Measurements from ENCODE around the gene ZBTB7B. TPM values are rescaled to one million over a fixed set of nuclear protein-coding genes. Genes with fewer than 3 reads are reported as not detected.
A peak's percentile ranks its signal among the peaks of the same experiment; 100 is the strongest.

The ZBTB7B gene
- total and polyA plus RNA-seq, 9 of the 15 experiments (the other 6 are each of a cell fraction or from before 2014, with no cell fraction given), result 0.04 to 46.5 (median 15.2) TPM

DNA sequence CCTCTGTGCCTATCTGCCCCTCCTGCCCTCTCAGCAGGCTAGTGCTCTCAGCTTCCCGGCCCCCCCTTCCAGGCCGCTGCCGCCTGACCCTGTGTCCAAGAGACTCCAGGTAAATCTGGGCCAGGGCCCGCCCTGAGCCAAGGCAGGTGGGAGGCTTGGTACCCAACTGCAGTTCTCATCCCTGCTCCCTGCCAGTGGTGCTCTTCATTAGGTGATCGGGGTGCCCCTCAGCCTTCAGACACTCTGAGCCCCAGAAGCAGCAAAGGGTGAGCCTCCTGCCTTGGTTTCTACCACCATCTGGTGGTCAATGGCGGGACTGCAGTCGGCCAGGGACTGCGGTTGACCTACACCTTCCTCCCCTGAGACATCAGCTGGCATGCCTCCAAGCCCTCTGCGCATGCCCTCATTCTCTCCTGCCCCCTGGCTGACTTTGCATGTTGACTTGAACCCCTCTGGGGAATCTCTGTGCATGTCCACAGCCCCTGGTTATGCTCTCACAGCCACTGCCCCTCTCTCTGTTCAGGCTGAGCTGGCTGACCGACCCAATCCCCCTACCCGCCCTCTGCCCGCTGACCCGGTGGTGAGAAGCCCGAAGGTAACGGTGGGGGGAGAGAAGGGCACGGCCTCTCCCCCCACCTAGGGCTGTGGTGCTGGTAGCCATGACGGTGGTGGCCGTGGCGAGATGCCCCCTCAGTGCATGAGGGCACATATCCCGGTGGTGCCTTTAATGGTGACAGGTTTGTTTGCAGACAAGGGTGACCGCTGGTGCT, 59.0 kb downstream of the ZBTB7B start (continued):
- TF ChIP-seq POLR2AphosphoS5 (IDR thresholded peaks at IDR 0.05; ENCODE audit: control insufficient read depth, insufficient read depth, low read depth, low read length) (no peak), MEIS2 (IDR thresholded peaks at IDR 0.05; ENCODE audit: partially characterized antibody) (no peak), DACH1 (IDR thresholded peaks at IDR 0.05; ENCODE audit: partially characterized antibody) (peak; percentile 41), CREM (IDR thresholded peaks at IDR 0.05; ENCODE audit: low read depth) (peak; percentile 40; the same call in 1 of the 2 replicates), NR2C2 (CRISPR knock-in tag; IDR thresholded peaks at IDR 0.05) (peak; percentile 24; the same call in 1 of the 2 replicates), NR2C2 (tag; IDR thresholded peaks at IDR 0.05) (no peak), SREBF1 (IDR thresholded peaks at IDR 0.05; ENCODE audit: borderline replicate concordance, low read depth, low read length) (no peak), CEBPG (CRISPR knock-in tag; IDR thresholded peaks at IDR 0.05) (no peak), CEBPG (tag; conservative IDR thresholded peaks at IDR 0.05 in 1 of 2, IDR thresholded peaks at IDR 0.05 in 1 of 2) (no peak), ZNF121 (CRISPR knock-in tag; conservative IDR thresholded peaks at IDR 0.05) (no peak), ZNF354B (CRISPR knock-in tag; IDR thresholded peaks at IDR 0.05) (no peak), HCFC1 (IDR thresholded peaks at IDR 0.05; ENCODE audit: low read depth, low read length) (no peak), JUN (IDR thresholded peaks at IDR 0.05; ENCODE audit: borderline replicate concordance, low read depth, low read length) (0 out of 2 replicates have a peak, but pooled peaks have one; percentile 22), JUN (CRISPR knock-in tag; IDR thresholded peaks at IDR 0.05; ENCODE audit: borderline replicate concordance) (no peak)
- TF ChIP-seq, protein P1, sequence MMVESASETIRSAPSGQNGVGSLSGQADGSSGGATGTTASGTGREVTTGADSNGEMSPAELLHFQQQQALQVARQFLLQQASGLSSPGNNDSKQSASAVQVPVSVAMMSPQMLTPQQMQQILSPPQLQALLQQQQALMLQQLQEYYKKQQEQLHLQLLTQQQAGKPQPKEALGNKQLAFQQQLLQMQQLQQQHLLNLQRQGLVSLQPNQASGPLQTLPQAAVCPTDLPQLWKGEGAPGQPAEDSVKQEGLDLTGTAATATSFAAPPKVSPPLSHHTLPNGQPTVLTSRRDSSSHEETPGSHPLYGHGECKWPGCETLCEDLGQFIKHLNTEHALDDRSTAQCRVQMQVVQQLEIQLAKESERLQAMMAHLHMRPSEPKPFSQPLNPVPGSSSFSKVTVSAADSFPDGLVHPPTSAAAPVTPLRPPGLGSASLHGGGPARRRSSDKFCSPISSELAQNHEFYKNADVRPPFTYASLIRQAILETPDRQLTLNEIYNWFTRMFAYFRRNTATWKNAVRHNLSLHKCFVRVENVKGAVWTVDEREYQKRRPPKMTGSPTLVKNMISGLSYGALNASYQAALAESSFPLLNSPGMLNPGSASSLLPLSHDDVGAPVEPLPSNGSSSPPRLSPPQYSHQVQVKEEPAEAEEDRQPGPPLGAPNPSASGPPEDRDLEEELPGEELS (CRISPR knock-in tag; IDR thresholded peaks at IDR 0.05; ENCODE audit: borderline replicate concordance), result 0 out of 2 replicates have a peak, but pooled peaks have one; percentile 27
- TF ChIP-seq, protein P2, sequence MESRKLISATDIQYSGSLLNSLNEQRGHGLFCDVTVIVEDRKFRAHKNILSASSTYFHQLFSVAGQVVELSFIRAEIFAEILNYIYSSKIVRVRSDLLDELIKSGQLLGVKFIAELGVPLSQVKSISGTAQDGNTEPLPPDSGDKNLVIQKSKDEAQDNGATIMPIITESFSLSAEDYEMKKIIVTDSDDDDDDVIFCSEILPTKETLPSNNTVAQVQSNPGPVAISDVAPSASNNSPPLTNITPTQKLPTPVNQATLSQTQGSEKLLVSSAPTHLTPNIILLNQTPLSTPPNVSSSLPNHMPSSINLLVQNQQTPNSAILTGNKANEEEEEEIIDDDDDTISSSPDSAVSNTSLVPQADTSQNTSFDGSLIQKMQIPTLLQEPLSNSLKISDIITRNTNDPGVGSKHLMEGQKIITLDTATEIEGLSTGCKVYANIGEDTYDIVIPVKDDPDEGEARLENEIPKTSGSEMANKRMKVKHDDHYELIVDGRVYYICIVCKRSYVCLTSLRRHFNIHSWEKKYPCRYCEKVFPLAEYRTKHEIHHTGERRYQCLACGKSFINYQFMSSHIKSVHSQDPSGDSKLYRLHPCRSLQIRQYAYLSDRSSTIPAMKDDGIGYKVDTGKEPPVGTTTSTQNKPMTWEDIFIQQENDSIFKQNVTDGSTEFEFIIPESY (CRISPR knock-in tag; IDR thresholded peaks at IDR 0.05), result peak; percentile 72
- TF ChIP-seq, protein P3, sequence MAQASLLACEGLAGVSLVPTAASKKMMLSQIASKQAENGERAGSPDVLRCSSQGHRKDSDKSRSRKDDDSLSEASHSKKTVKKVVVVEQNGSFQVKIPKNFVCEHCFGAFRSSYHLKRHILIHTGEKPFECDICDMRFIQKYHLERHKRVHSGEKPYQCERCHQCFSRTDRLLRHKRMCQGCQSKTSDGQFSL (CRISPR knock-in tag; IDR thresholded peaks at IDR 0.05), result peak; percentile 76
- TF ChIP-seq, protein P3 (tag; IDR thresholded peaks at IDR 0.05), result no peak
- TF ChIP-seq, protein P4, sequence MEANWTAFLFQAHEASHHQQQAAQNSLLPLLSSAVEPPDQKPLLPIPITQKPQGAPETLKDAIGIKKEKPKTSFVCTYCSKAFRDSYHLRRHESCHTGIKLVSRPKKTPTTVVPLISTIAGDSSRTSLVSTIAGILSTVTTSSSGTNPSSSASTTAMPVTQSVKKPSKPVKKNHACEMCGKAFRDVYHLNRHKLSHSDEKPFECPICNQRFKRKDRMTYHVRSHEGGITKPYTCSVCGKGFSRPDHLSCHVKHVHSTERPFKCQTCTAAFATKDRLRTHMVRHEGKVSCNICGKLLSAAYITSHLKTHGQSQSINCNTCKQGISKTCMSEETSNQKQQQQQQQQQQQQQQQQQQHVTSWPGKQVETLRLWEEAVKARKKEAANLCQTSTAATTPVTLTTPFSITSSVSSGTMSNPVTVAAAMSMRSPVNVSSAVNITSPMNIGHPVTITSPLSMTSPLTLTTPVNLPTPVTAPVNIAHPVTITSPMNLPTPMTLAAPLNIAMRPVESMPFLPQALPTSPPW (CRISPR knock-in tag; IDR thresholded peaks at IDR 0.05), result peak; percentile 57

Measured in K562 (cell line).